ENCODE measurements around the gene MYRIP. TPM values are rescaled to one million over a fixed set of nuclear protein-coding genes. Genes with fewer than 3 reads are reported as not detected.

The MYRIP gene
- total RNA-seq, 1 experiment from 2014 or later = 1.6 TPM

GRCh38 chr3:40254491-40254890 is 445.1 kb downstream of the MYRIP start:
- H3K27me3 Mint-ChIP-seq (ENCODE audit: low read depth) = no peaks in the 10 kb centered on the region
- no peak for DNase-seq (ENCODE audit: low spot score)
- TF ChIP-seq JAZF1 (CRISPR knock-in tag; IDR thresholded peaks at IDR 0.05) (no peak), HMGXB4 (CRISPR knock-in tag; IDR thresholded peaks at IDR 0.05) (no peak), CTCF (IDR thresholded peaks at IDR 0.05) (no peak), TCF7 (CRISPR knock-in tag; IDR thresholded peaks at IDR 0.05; ENCODE audit: low read depth) (no peak), TEAD4 (CRISPR knock-in tag; IDR thresholded peaks at IDR 0.05) (no peak), ATF2 (CRISPR knock-in tag; IDR thresholded peaks at IDR 0.05; ENCODE audit: borderline replicate concordance, low read depth) (no peak), ZNF671 (CRISPR knock-in tag; IDR thresholded peaks at IDR 0.05) (no peak), ZNF317 (CRISPR knock-in tag; IDR thresholded peaks at IDR 0.05; ENCODE audit: borderline replicate concordance, low read depth) (no peak), ZNF532 (CRISPR knock-in tag; IDR thresholded peaks at IDR 0.05; ENCODE audit: borderline replicate concordance) (no peak), EMX1 (CRISPR knock-in tag; IDR thresholded peaks at IDR 0.05) (no peak), ZBTB21 (CRISPR knock-in tag; IDR thresholded peaks at IDR 0.05; ENCODE audit: borderline replicate concordance) (no peak), ATF3 (CRISPR knock-in tag; conservative IDR thresholded peaks at IDR 0.05) (no peak), FOXJ3 (CRISPR knock-in tag; IDR thresholded peaks at IDR 0.05; ENCODE audit: borderline replicate concordance) (no peak), USF1 (CRISPR knock-in tag; IDR thresholded peaks at IDR 0.05) (no peak), GABPB1 (CRISPR knock-in tag; IDR thresholded peaks at IDR 0.05) (no peak), NR3C1 (CRISPR knock-in tag; conservative IDR thresholded peaks at IDR 0.05; ENCODE audit: low read depth) (no peak), ZSCAN18 (CRISPR knock-in tag; IDR thresholded peaks at IDR 0.05) (no peak)
- ChIA-PET POLR2A (no interaction called here), CTCF (interaction anchor here (0.9 to 1.2 kb wide), 3 partner anchors 9 to 63 kb away, joined by 3 to 6 read pairs (median 3); no protein-coding TSS in a partner anchor)
- H3K9me3 Mint-ChIP-seq = no peaks in the 10 kb centered on the region
- H3K36me3 Mint-ChIP-seq = no peaks in the 10 kb centered on the region
- ATAC-seq = no peak
- peaks cover 11% of the 10 kb centered on the region for H3K4me1 Mint-ChIP-seq
- no peak overlapping the region for H3K27ac Mint-ChIP-seq
- no peak overlapping the region for H3K4me3 Mint-ChIP-seq
